NOMO-1 treated with dmso at 0.1 percent for 144 hours (cell line): Measurements from ENCODE around the gene ARHGEF12.
A peak's percentile ranks its signal among the peaks of the same experiment; 100 is the strongest.

Source experiments
- DNase-seq: peaks from one replicate; lab custom pipeline; 2025; ENCODE audit not compliant: unreplicated experiment; lab: John Stamatoyannopoulos, UW

The ARHGEF12 gene

GRCh38 chr11:120338107-120338933 lies 2.1 kb downstream of the ARHGEF12 start:
- no peak for DNase-seq

GRCh38 chr11:120339394-120339890 lies 3.2 kb downstream of the ARHGEF12 start:
- DNase-seq: no peak

- no peak for DNase-seq
Observed at GRCh38 chr11:120340529-120340928, 4.3 kb downstream of the ARHGEF12 start.

GRCh38 chr11:120342226-120342625 lies 6.0 kb downstream of the ARHGEF12 start:
- no peak for DNase-seq

- no peak for DNase-seq
Observed at GRCh38 chr11:120342678-120343077, 6.5 kb downstream of the ARHGEF12 start.

GRCh38 chr11:120343429-120343828 lies 7.2 kb downstream of the ARHGEF12 start:
- DNase-seq: no peak

- peak; percentile 63 for DNase-seq
Observed at GRCh38 chr11:120344302-120345004, 8.2 kb downstream of the ARHGEF12 start.

- DNase-seq: no peak
Observed at GRCh38 chr11:120346233-120346632, 10.0 kb downstream of the ARHGEF12 start.

GRCh38 chr11:120350637-120351036 lies 14.4 kb downstream of the ARHGEF12 start:
- DNase-seq: no peak

GRCh38 chr11:120352405-120352804 lies 16.2 kb downstream of the ARHGEF12 start:
- DNase-seq: no peak

- no peak for DNase-seq
Observed at GRCh38 chr11:120354068-120354467, 17.9 kb downstream of the ARHGEF12 start.

- no peak for DNase-seq
Observed at GRCh38 chr11:120354779-120355178, 18.6 kb downstream of the ARHGEF12 start.

GRCh38 chr11:120357620-120358019 lies 21.4 kb downstream of the ARHGEF12 start:
- DNase-seq: no peak

GRCh38 chr11:120358729-120359128 lies 22.5 kb downstream of the ARHGEF12 start:
- no peak for DNase-seq

- DNase-seq: no peak
Observed at GRCh38 chr11:120363436-120363835, 27.2 kb downstream of the ARHGEF12 start.

GRCh38 chr11:120365512-120365911 lies 29.3 kb downstream of the ARHGEF12 start:
- no peak for DNase-seq

GRCh38 chr11:120372296-120372695 lies 36.1 kb downstream of the ARHGEF12 start:
- DNase-seq: no peak

GRCh38 chr11:120375076-120375475 lies 38.9 kb downstream of the ARHGEF12 start:
- no peak for DNase-seq

- no peak for DNase-seq
Observed at GRCh38 chr11:120376547-120377182, 40.5 kb downstream of the ARHGEF12 start.

GRCh38 chr11:120378474-120378873 lies 42.3 kb downstream of the ARHGEF12 start:
- DNase-seq: no peak

GRCh38 chr11:120381401-120381800 lies 45.2 kb downstream of the ARHGEF12 start:
- no peak for DNase-seq
